HEK293 (cell line): ENCODE results near the gene ADCYAP1R1.
A peak's percentile ranks its signal among the peaks of the same experiment; 100 is the strongest.

Experiments used
- CTCF ChIA-PET: fragments of 350-600 bp; formaldehyde crosslinking; extraction: SDS; loops from one replicate; lab custom pipeline; 2021; ENCODE audit warnings: antibody characterized with exemption; lab: Yijun Ruan, JAX
- POLR2A ChIA-PET: fragments of 300-600 bp; formaldehyde crosslinking; extraction: SDS; loops from one replicate; lab custom pipeline; 2020; ENCODE audit warnings: antibody characterized with exemption, inconsistent platforms; lab: Yijun Ruan, JAX
- H3K27ac ChIP-seq: fragments of 200-500 bp; sonication (Bioruptor generic); 2 replicates; pipeline ENCODE4 v1.5.1; 2014; ENCODE audit warnings: low read depth, low read length, control low read depth, inconsistent platforms; ENCODE audit errors: extremely low read depth
- H3K36me3 ChIP-seq, 2 experiments: fragments of 200-500 bp in 1 of 2; sonication (Bioruptor generic) in 1 of 2; 1 replicate in 1 of 2; 2 replicates in 1 of 2; pipeline ENCODE4 v1.5.1; 2014 to 2017; ENCODE audit warnings: inconsistent platforms in 2 of 2, low read length in 2 of 2; ENCODE audit not compliant: control insufficient read depth in 2 of 2, insufficient read depth in 1 of 2
- H3K4me1 ChIP-seq: fragments of 200-500 bp; sonication (Bioruptor generic); 2 replicates; pipeline ENCODE4 v1.5.1; 2014; ENCODE audit warnings: mild to moderate bottlenecking, low read length, inconsistent platforms; ENCODE audit not compliant: control insufficient read depth, insufficient read depth
- H3K4me3 ChIP-seq: 2 replicates; pipeline ENCODE4 v1.5.1; 2011; ENCODE audit warnings: low read depth, mild to moderate bottlenecking, control low read depth, low read length, moderate library complexity
- H3K9me3 ChIP-seq: fragments of 200-500 bp; sonication (Bioruptor generic); 2 replicates; pipeline ENCODE4 v1.5.1; 2014; ENCODE audit warnings: low read depth, low read length, inconsistent platforms; ENCODE audit not compliant: control insufficient read depth, insufficient read depth
- BCL11A ChIP-seq: fragments of 450-650 bp; formaldehyde crosslinking; IDR thresholded peaks from 2 replicates; pipeline ENCODE4 v1.5.1; 2016; ENCODE audit warnings: low read depth, missing biosample characterization, missing genetic modification characterization
- GLIS1 ChIP-seq: fragments of 450-650 bp; formaldehyde crosslinking; IDR thresholded peaks from 2 replicates; pipeline ENCODE4 v1.5.1; 2016; ENCODE audit warnings: missing biosample characterization, missing genetic modification characterization
- GLIS2 ChIP-seq: fragments of 450-650 bp; formaldehyde crosslinking; IDR thresholded peaks from 2 replicates; pipeline ENCODE4 v1.5.1; 2016; ENCODE audit warnings: missing biosample characterization, missing genetic modification characterization
- KLF10 ChIP-seq: fragments of 450-650 bp; IDR thresholded peaks from 2 replicates; pipeline ENCODE4 v1.5.1; 2018; ENCODE audit warnings: missing biosample characterization, mild to moderate bottlenecking, missing genetic modification characterization
- KLF8 ChIP-seq: fragments of 450-650 bp; formaldehyde crosslinking; IDR thresholded peaks from 2 replicates; pipeline ENCODE4 v1.5.1; 2016; ENCODE audit warnings: missing biosample characterization, missing genetic modification characterization
- MYNN ChIP-seq: fragments of 450-650 bp; formaldehyde crosslinking; IDR thresholded peaks from 2 replicates; pipeline ENCODE4 v1.5.1; 2016; ENCODE audit warnings: missing biosample characterization, missing genetic modification characterization, borderline replicate concordance
- PRDM4 ChIP-seq: fragments of 450-650 bp; formaldehyde crosslinking; IDR thresholded peaks from 2 replicates; pipeline ENCODE4 v1.5.1; 2017; ENCODE audit warnings: missing biosample characterization, missing genetic modification characterization
- ZBTB48 ChIP-seq: fragments of 450-650 bp; formaldehyde crosslinking; IDR thresholded peaks from 2 replicates; pipeline ENCODE4 v1.5.1; 2016; ENCODE audit warnings: missing biosample characterization, missing genetic modification characterization
- ZBTB8A ChIP-seq: fragments of 450-650 bp; formaldehyde crosslinking; IDR thresholded peaks from 2 replicates; pipeline ENCODE4 v1.5.1; 2016; ENCODE audit warnings: missing biosample characterization, missing genetic modification characterization
- ZEB2 ChIP-seq: fragments of 450-650 bp; formaldehyde crosslinking; IDR thresholded peaks from 2 replicates; pipeline ENCODE4 v1.5.1; 2016; ENCODE audit warnings: missing biosample characterization, missing genetic modification characterization
- ZNF157 ChIP-seq: fragments of 450-650 bp; formaldehyde crosslinking; IDR thresholded peaks from 2 replicates; pipeline ENCODE4 v1.5.1; 2016; ENCODE audit warnings: missing biosample characterization, missing genetic modification characterization
- ZNF366 ChIP-seq: fragments of 450-650 bp; formaldehyde crosslinking; conservative IDR thresholded peaks from 2 replicates; pipeline ENCODE4 v1.5.1; 2016; ENCODE audit warnings: missing biosample characterization, missing genetic modification characterization
- ZNF416 ChIP-seq: fragments of 450-650 bp; formaldehyde crosslinking; IDR thresholded peaks from 2 replicates; pipeline ENCODE4 v1.5.1; 2016; ENCODE audit warnings: missing biosample characterization, missing genetic modification characterization
- ZNF513 ChIP-seq: fragments of 450-650 bp; IDR thresholded peaks from 2 replicates; pipeline ENCODE4 v1.5.1; 2018; ENCODE audit warnings: missing biosample characterization, missing genetic modification characterization
- ZNF596 ChIP-seq: fragments of 450-650 bp; IDR thresholded peaks from 2 replicates; pipeline ENCODE4 v1.5.0; 2018; ENCODE audit warnings: missing biosample characterization, mild to moderate bottlenecking, missing genetic modification characterization, moderate library complexity
- ZNF768 ChIP-seq: fragments of 450-650 bp; formaldehyde crosslinking; IDR thresholded peaks from 2 replicates; pipeline ENCODE4 v1.5.1; 2018; ENCODE audit warnings: missing biosample characterization, mild to moderate bottlenecking, missing genetic modification characterization
- ZNF791 ChIP-seq: fragments of 450-650 bp; formaldehyde crosslinking; IDR thresholded peaks from 2 replicates; pipeline ENCODE4 v1.5.1; 2016; ENCODE audit warnings: missing biosample characterization, missing genetic modification characterization
- TF ChIP-seq, protein P1 (sequence below): fragments of 450-650 bp; formaldehyde crosslinking; IDR thresholded peaks from 2 replicates; pipeline ENCODE4 v1.5.1; 2016; ENCODE audit warnings: missing biosample characterization, missing genetic modification characterization

ADCYAP1R1 gene

DNA sequence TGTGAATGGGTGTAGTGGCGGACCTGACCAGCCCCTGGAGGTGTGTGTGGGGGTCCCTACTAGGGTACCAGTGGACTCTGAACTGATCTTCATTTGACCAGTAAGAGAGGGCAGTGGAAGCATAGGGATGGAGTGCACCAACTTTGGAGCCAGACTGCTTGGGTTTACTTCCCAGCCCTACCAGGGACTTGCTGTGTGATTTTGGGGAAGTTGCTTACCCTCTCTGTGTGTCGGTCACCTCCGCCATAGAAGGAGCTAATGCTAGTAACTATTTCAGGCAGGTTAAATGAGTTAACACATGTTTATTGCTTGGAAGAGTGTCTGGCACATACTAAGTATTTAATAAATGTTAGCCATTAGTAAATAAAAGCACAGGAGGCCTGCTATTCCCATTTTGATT is 6.6 kb downstream of the ADCYAP1R1 start:
- no peak overlapping the region for H3K27ac ChIP-seq
- CTCF ChIA-PET, result interaction anchor here (0.6 to 1.2 kb wide), 3 partner anchors 10 to 96 kb away, joined by 3 to 4 read pairs (median 3); no protein-coding TSS in a partner anchor
- H3K4me3 ChIP-seq, result no peak overlapping the region

DNA sequence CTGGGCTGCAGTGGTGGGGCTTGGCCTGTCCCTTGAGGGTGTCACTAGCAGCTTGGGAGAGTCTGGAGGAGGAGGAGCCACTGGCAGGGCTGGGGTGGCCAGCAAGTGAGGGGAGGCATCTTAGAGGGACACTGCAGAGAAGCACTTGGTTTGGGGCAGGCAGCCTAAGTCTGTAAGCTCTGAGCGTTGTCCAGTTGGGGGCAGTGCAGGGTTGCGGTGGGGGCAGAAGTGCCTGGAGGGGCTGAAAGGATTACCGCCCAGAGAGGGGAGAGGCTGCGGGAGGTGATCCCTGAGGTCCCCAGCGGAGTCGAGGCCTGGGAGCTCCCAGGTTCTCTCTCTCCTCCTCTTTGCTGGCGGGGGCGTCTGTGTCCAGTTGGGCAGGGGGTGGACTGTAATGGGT is 7.4 kb downstream of the ADCYAP1R1 start:
- POLR2A ChIA-PET, result no interaction called here
- no peaks in the 10 kb centered on the region for H3K4me1 ChIP-seq
- no peak overlapping the region for H3K4me3 ChIP-seq
- H3K36me3 ChIP-seq, result no peaks in the 10 kb centered on the region
- CTCF ChIA-PET, result interaction anchor here (0.6 to 1.7 kb wide), 5 partner anchors 10 to 1375 kb away, joined by 3 to 4 read pairs (median 4); no protein-coding TSS in a partner anchor
- no peak for TF ChIP-seq ZBTB48 (tag by site-specific recombination)
- peak; percentile 40; the same call in 1 of the 2 replicates for TF ChIP-seq GLIS2 (tag by site-specific recombination)
- TF ChIP-seq GLIS1 (tag by site-specific recombination), result peak; percentile 56; the same call in 1 of the 2 replicates
- no peak overlapping the region for H3K27ac ChIP-seq
- no peaks in the 10 kb centered on the region for H3K9me3 ChIP-seq

More for the DNA sequence above, 6.6 kb downstream of the ADCYAP1R1 start:
- POLR2A ChIA-PET, result no interaction called here
- no peaks in the 10 kb centered on the region for H3K9me3 ChIP-seq
- H3K36me3 ChIP-seq, result no peaks in the 10 kb centered on the region
- no peak for TF ChIP-seq ZNF513 (tag by site-specific recombination)
- no peak for TF ChIP-seq ZNF791 (tag by site-specific recombination)
- TF ChIP-seq ZNF768 (tag by site-specific recombination), result 0 out of 2 replicates have a peak, but pooled peaks have one; percentile 29
- H3K4me1 ChIP-seq, result no peaks in the 10 kb centered on the region

DNA sequence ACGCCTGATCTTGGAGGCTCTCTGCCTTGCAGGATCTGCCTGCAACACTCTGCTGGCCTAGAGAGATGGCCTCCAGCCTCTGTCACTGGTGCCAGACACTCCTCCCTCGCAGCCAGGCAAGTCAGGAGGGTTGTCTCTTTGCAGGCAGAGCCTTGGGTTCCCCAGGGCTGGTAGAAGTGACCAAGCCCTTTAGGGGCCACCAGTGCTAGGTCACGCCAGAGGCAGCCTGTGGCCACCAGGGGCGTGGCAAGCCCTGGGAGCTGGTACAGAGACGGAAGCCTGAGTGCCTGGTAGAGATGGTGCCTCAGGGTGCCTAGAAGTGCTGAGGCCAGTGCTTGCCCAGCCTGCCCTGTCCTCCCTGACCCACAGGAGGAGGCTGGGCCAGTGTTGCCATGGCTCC is 9.1 kb downstream of the ADCYAP1R1 start:
- Histone ChIP-seq H3K9me3 (no peaks in the 10 kb centered on the region), H3K36me3 (no peaks in the 10 kb centered on the region), H3K27ac (no peak overlapping the region), H3K4me3 (no peak overlapping the region), H3K4me1 (no peaks in the 10 kb centered on the region)
- no peak for TF ChIP-seq BCL11A (tag by site-specific recombination)
- TF ChIP-seq KLF8 (tag by site-specific recombination), result no peak
- no peak for TF ChIP-seq KLF10
- TF ChIP-seq ZNF416 (tag by site-specific recombination), result no peak
- TF ChIP-seq MYNN (tag by site-specific recombination), result no peak
- no peak for TF ChIP-seq ZNF366 (tag by site-specific recombination)
- TF ChIP-seq ZBTB8A (tag by site-specific recombination), result no peak
- TF ChIP-seq, protein P1, sequence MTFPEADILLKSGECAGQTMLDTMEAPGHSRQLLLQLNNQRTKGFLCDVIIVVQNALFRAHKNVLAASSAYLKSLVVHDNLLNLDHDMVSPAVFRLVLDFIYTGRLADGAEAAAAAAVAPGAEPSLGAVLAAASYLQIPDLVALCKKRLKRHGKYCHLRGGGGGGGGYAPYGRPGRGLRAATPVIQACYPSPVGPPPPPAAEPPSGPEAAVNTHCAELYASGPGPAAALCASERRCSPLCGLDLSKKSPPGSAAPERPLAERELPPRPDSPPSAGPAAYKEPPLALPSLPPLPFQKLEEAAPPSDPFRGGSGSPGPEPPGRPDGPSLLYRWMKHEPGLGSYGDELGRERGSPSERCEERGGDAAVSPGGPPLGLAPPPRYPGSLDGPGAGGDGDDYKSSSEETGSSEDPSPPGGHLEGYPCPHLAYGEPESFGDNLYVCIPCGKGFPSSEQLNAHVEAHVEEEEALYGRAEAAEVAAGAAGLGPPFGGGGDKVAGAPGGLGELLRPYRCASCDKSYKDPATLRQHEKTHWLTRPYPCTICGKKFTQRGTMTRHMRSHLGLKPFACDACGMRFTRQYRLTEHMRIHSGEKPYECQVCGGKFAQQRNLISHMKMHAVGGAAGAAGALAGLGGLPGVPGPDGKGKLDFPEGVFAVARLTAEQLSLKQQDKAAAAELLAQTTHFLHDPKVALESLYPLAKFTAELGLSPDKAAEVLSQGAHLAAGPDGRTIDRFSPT (tag by site-specific recombination), result no peak
- no peak for TF ChIP-seq ZNF596 (tag by site-specific recombination)
- TF ChIP-seq PRDM4, result no peak
- TF ChIP-seq ZEB2, result no peak
- no peak for TF ChIP-seq ZNF157 (tag by site-specific recombination)
- ChIA-PET POLR2A (no interaction called here), CTCF (interaction anchor here (0.6 to 1.3 kb wide), 2 partner anchors 17 to 278 kb away, joined by 3 to 4 read pairs; no protein-coding TSS in a partner anchor)
